Measurements from ENCODE around the gene YY1. TPM values are rescaled to one million over a fixed set of nuclear protein-coding genes. Genes with fewer than 3 reads are reported as not detected.

The YY1 gene
- total RNA-seq, 1 donor from 2014 or later, result 60.6 TPM

DNA sequence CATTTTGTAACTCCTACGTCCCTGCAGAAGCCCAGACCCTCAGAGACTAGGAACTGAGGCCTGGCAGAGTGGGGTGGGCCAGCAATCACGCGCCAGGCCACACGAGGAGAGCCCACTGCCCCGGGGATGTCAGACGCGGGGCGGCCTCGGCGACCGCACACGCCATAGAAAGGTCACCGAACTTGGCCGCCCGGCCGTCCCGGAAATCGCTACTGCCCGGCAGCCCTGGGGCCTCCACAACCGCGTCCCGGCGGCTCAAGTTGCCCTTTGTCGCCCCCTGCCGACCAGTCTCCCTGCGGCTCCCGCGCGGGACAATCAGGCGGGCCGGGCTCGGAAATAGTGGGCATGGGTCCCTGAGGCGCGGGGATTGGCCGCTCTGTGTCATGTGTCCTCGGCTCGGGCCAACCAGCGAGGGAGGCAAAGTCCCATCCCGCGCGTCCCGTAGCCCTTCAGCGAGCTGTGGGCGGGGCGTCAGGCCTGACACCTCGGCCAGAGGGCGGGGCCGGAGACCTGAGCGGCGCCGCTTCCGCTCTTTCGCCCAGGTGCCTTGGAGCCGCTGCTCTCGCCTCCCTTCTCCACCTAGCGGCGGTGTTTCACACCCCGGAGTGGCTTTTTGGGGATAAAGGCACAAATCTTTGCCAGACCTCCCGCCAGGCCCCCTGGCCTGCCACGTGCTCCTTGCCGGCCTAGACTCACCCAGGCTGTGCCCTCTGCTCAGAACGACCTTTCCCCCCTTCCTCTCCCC lies 46.1 kb upstream of the YY1 start:
- peak; percentile 100 for DNase-seq
- peak overlapping the region; percentile 45 for H3K27ac Mint-ChIP-seq (ENCODE audit: unreplicated experiment)
- no peaks in the 10 kb centered on the region for H3K4me1 Mint-ChIP-seq (ENCODE audit: low read depth, unreplicated experiment)
- H3K4me3 Mint-ChIP-seq (ENCODE audit: unreplicated experiment), result peak overlapping the region; percentile 77
- H3K9me3 Mint-ChIP-seq (ENCODE audit: unreplicated experiment), result peaks cover 2% of the 10 kb centered on the region
- TF ChIP-seq, protein P1, sequence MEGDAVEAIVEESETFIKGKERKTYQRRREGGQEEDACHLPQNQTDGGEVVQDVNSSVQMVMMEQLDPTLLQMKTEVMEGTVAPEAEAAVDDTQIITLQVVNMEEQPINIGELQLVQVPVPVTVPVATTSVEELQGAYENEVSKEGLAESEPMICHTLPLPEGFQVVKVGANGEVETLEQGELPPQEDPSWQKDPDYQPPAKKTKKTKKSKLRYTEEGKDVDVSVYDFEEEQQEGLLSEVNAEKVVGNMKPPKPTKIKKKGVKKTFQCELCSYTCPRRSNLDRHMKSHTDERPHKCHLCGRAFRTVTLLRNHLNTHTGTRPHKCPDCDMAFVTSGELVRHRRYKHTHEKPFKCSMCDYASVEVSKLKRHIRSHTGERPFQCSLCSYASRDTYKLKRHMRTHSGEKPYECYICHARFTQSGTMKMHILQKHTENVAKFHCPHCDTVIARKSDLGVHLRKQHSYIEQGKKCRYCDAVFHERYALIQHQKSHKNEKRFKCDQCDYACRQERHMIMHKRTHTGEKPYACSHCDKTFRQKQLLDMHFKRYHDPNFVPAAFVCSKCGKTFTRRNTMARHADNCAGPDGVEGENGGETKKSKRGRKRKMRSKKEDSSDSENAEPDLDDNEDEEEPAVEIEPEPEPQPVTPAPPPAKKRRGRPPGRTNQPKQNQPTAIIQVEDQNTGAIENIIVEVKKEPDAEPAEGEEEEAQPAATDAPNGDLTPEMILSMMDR (IDR thresholded peaks at IDR 0.05; ENCODE audit: partially characterized antibody, unreplicated experiment), result peak; percentile 97
- H3K36me3 Mint-ChIP-seq (ENCODE audit: unreplicated experiment), result no peaks in the 10 kb centered on the region
- peaks cover 1% of the 10 kb centered on the region for H3K27me3 Mint-ChIP-seq (ENCODE audit: unreplicated experiment)

DNA sequence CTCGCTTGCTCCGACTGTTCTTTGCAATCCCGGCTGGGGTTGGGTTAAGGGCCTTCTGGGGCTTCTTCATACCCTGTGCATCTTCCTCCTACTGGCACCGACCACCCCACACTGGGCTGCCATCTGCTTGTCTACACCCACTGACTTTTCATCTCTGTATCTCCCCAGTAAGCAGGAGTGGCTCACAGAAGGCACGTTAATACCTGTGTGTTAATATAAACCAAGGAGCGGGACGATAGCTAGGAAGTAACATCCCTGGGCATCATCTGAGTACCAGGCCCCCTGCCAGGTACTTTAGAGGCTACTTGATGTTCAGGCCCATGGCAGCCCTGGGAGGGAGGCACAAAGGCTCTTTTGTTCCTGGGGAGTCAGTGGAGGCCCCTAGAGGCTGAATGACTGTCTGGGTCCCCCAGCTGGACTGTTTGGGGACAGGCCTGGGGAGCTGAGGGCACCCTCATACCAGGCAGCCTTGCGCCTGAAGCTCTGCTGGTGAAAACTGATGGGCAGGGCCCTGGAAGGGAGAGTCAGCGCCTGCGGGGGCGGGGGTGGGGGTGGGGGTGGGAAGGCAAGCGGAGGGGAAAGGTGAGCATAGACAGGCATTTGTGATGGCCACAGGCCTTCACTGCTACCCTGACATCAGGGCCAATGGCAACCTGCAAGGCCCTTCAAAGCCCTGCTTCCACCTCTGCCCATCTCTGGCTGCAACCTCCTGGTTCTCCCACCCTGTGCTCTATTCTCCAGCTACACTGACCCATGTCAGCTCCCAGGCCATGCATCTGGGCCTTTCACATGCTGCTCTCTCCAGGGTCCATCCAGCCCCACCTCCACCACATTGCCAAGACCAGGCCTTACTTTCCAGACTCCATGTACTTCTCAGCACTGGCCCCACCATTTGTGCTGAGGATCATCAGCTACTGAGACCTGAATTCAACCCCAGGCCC lies 45.3 kb upstream of the YY1 start:
- no peaks in the 10 kb centered on the region for H3K4me1 Mint-ChIP-seq (ENCODE audit: low read depth, unreplicated experiment)
- H3K4me3 Mint-ChIP-seq (ENCODE audit: unreplicated experiment), result peak overlapping the region; percentile 77
- peaks cover 1% of the 10 kb centered on the region for H3K27me3 Mint-ChIP-seq (ENCODE audit: unreplicated experiment)
- H3K36me3 Mint-ChIP-seq (ENCODE audit: unreplicated experiment), result no peaks in the 10 kb centered on the region
- TF ChIP-seq, protein P1 (IDR thresholded peaks at IDR 0.05; ENCODE audit: partially characterized antibody, unreplicated experiment), result no peak
- no peak for DNase-seq
- peaks cover 2% of the 10 kb centered on the region for H3K9me3 Mint-ChIP-seq (ENCODE audit: unreplicated experiment)
- H3K27ac Mint-ChIP-seq (ENCODE audit: unreplicated experiment), result peak overlapping the region; percentile 45

DNA sequence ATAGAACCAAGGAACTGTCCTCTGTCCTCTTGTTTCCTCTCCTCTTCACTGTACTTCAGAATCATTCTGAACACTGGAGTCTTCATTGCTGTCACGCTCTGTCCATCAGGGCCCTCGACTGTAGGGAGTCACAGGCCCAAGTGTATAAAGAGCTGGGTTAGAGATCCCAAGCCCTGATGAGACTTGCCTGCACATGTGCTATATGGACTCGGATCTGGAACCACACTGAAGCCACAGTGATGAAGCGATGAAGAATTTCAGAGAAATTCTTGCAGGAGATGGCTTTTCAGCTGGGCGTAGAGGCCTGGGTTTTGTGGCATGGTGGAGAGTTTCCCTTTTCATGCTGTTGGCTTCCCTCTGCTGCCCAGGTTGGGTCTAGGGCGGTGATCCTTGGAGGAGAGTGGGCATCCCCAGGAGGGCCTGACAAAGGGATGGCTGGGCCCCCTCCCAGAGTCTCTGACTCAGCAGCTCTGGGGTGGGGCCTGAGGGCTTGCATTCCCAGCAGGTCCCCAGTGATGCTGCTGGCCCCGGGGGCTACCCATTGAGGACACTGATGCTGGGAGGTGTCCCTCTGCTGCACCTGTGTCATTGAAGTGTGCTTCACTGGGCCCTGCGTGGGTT lies 39.6 kb upstream of the YY1 start:
- no peak overlapping the region for H3K27ac Mint-ChIP-seq (ENCODE audit: unreplicated experiment)
- DNase-seq, result no peak

DNA sequence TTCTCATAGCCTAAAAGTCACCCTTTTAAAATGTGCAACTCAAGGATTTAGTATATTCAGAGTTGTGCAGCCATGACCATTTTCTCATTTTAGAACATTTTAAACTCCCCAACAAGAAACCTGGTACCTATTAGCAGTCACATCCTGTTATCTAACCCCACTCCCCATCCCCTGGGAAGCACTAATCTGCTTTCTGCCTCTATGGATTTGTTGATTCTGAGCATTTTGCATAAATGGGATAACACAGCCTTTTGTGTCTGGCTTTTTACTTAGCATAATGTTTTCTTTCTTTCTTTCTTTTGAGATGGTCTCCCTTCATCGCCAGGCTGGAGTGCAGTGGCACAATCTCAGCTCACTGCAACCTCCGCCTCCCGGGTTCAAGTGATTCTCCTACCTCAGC lies 38.6 kb upstream of the YY1 start:
- no peak overlapping the region for H3K4me3 Mint-ChIP-seq (ENCODE audit: unreplicated experiment)
- H3K27ac Mint-ChIP-seq (ENCODE audit: unreplicated experiment), result no peak overlapping the region
- H3K4me1 Mint-ChIP-seq (ENCODE audit: low read depth, unreplicated experiment), result no peaks in the 10 kb centered on the region
- H3K36me3 Mint-ChIP-seq (ENCODE audit: unreplicated experiment), result no peaks in the 10 kb centered on the region
- no peaks in the 10 kb centered on the region for H3K9me3 Mint-ChIP-seq (ENCODE audit: unreplicated experiment)
- TF ChIP-seq, protein P1 (IDR thresholded peaks at IDR 0.05; ENCODE audit: partially characterized antibody, unreplicated experiment), result no peak
- peaks cover 2% of the 10 kb centered on the region for H3K27me3 Mint-ChIP-seq (ENCODE audit: unreplicated experiment)
- DNase-seq, result no peak

More for the DNA sequence above, 39.6 kb upstream of the YY1 start:
- no peaks in the 10 kb centered on the region for H3K4me1 Mint-ChIP-seq (ENCODE audit: low read depth, unreplicated experiment)
- H3K27me3 Mint-ChIP-seq (ENCODE audit: unreplicated experiment), result peaks cover 2% of the 10 kb centered on the region
- no peak overlapping the region for H3K4me3 Mint-ChIP-seq (ENCODE audit: unreplicated experiment)
- TF ChIP-seq, protein P1 (IDR thresholded peaks at IDR 0.05; ENCODE audit: partially characterized antibody, unreplicated experiment), result no peak
- H3K36me3 Mint-ChIP-seq (ENCODE audit: unreplicated experiment), result no peaks in the 10 kb centered on the region
- H3K9me3 Mint-ChIP-seq (ENCODE audit: unreplicated experiment), result peaks cover under 1% of the 10 kb centered on the region

Measured in glutamatergic neuron (in vitro differentiated cells).